Transverse colon (tissue), 4 donors: ENCODE data around the gene FBXL17. TPM values are rescaled to one million over a fixed set of nuclear protein-coding genes. Genes with fewer than 3 reads are reported as not detected.
A peak's percentile ranks its signal among the peaks of the same experiment; 100 is the strongest.

ENCODE experiments used
- DNase-seq: peaks from one replicate; pipeline ENCODE4 v3.0.0-alpha.2; 2019
- H3K27ac ChIP-seq, 4 donors: fragments of 200-600 bp; sonication (generic); 2 replicates each; pipeline ENCODE4 v1.5.1; 2016 to 2018; ENCODE audit warnings: inconsistent platforms in 4 of 4
- H3K27me3 ChIP-seq: fragments of 200-600 bp; sonication (generic); 2 replicates; pipeline ENCODE4 v1.5.1; 2017; ENCODE audit warnings: inconsistent platforms
- H3K36me3 ChIP-seq, 4 donors: fragments of 200-600 bp; sonication (generic); 2 replicates each; pipeline ENCODE4 v1.5.1; 2017 to 2019; ENCODE audit warnings: inconsistent platforms in 4 of 4
- H3K4me1 ChIP-seq, 4 donors: fragments of 200-600 bp; sonication (generic); 2 replicates each; pipeline ENCODE4 v1.5.1; 2017 to 2020; ENCODE audit warnings: inconsistent platforms in 4 of 4
- H3K4me3 ChIP-seq, 4 donors: fragments of 200-600 bp; sonication (generic); 1 replicate in 1 of 4; 2 replicates in 3 of 4; pipeline versions ENCODE4 v1.5.1 to v1.6.1; 2017 to 2019; ENCODE audit warnings: inconsistent platforms in 4 of 4
- H3K9me3 ChIP-seq, 2 donors: fragments of 200-600 bp; sonication (generic); 2 replicates each; pipeline ENCODE4 v1.5.1; 2017 to 2019; ENCODE audit warnings: inconsistent platforms in 2 of 2
- CTCF ChIP-seq, 5 experiments: fragments of 200-600 bp in 3 of 5; fragments of 450-650 bp in 2 of 5; sonication (generic) in 3 of 5; IDR thresholded peaks; 1 replicate in 2 of 5; 2 replicates in 3 of 5; pipeline ENCODE4 v1.5.1; 2016 to 2017; ENCODE audit warnings: antibody characterized with exemption in 5 of 5, inconsistent platforms in 3 of 5, mild to moderate bottlenecking in 2 of 5, moderate library complexity in 1 of 5
- EP300 ChIP-seq: sonication (generic); formaldehyde crosslinking; IDR thresholded peaks from one replicate; pipeline ENCODE4 v1.6.1; 2017; ENCODE audit warnings: antibody characterized with exemption, low read depth
- POLR2A ChIP-seq: fragments of 450-650 bp; IDR thresholded peaks from one replicate; pipeline ENCODE4 v1.6.1; 2016; ENCODE audit warnings: antibody characterized with exemption, mild to moderate bottlenecking, moderate library complexity
- POLR2AphosphoS5 ChIP-seq, 3 donors: sonication (generic); formaldehyde crosslinking; IDR thresholded peaks; one replicate each; pipeline ENCODE4 v1.6.1; 2016; ENCODE audit warnings: antibody characterized with exemption in 3 of 3
- WGBS, 2 donors: methylation state at CpG; one replicate each; pipeline ENCODE4 v1.1.5; 2018; ENCODE audit warnings: low coverage in 1 of 2; 5-methylcytosine and 5-hydroxymethylcytosine counted together
- in situ Hi-C, 4 donors: fragments of 200-750 bp; cut with MboI; loops; one replicate each; pipeline versions ENCODE4 v1.15.0 to v1.15.1; 2017; ENCODE audit warnings: low sequenced_read_pairs in 3 of 4, low pct_ligation_motif_present in 1 of 4, low pct_unique_long_range_greater_than_20kb in 1 of 4
- intact Hi-C: fragments of 100-400 bp; cut with DNase I; formaldehyde crosslinking; loops from one replicate; pipeline ENCODE4 v1.15.1; 2023; ENCODE audit warnings: low total_unique reads
- total RNA-seq, 4 donors: library from RNA; depleted of rRNA; stranded (reverse); fragments of >200 nt; gene quantifications; one replicate each; pipeline ENCODE4 v1.1.0, GENCODE V29; 2016

The FBXL17 gene
- total RNA-seq, 4 donors from 2014 or later, result 17.7 to 99.5 (median 24.6) TPM

DNA sequence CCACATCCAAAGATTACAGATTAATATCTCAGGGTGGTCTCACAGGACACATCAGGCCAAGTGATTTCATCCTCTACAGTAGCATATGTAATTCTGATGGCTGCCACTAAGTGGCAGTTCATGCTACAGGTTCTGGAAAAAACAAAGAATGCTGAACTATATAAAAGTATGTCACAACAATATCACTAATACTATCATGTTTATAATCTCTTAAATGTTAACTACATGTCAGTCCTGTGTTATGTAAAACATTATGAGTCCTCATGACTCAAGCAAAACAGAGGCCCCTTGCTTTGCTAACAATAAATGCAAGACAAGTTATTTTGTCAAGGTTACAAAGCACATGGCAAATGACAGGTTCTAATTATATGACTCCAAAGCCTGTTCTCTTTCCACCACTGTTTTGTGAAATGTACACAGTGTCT is 233.2 kb downstream of the FBXL17 start:
- intact Hi-C loops, result no loop called here
- no peaks in the 10 kb centered on the region for H3K36me3 ChIP-seq
- H3K4me1 ChIP-seq, result no peaks in the 10 kb centered on the region
- no peak for DNase-seq
- H3K4me3 ChIP-seq, result no peak overlapping the region
- no peaks in the 10 kb centered on the region for H3K27me3 ChIP-seq
- H3K9me3 ChIP-seq, result no peaks in the 10 kb centered on the region
- TF ChIP-seq CTCF (IDR thresholded peaks at IDR 0.05) (peak; percentile 26 to 37 (median 32)), EP300 (no peak), POLR2AphosphoS5 (IDR thresholded peaks at IDR 0.05) (no peak)
- H3K27ac ChIP-seq, result no peak overlapping the region
- in situ Hi-C loops, result no loop called here

DNA sequence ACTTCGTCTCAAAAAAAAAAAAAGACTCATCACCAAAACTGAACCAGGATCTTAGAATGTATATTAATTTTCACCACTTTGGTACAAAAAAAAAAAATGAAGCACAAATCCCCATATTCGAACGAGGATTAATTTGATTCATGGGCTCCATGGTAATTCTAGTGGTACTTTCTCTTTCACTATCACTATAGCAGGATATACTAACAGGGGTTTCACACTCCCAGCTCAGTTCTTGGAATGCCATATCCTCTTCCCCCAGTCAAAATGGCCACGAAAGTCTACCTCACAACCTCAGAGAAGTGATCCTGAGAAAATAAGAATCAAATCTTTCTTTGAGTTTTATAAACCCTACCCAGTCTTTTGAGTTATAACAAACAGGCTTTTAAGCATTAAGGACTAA is 235.7 kb downstream of the FBXL17 start:
- Histone ChIP-seq H3K36me3 (no peaks in the 10 kb centered on the region), H3K27me3 (no peaks in the 10 kb centered on the region), H3K27ac (no peak overlapping the region), H3K4me3 (no peak overlapping the region), H3K4me1 (no peaks in the 10 kb centered on the region), H3K9me3 (no peaks in the 10 kb centered on the region)
- no peak for DNase-seq
- TF ChIP-seq CTCF (IDR thresholded peaks at IDR 0.05) (no peak), POLR2A (no peak), EP300 (no peak), POLR2AphosphoS5 (IDR thresholded peaks at IDR 0.05) (no peak)
- intact Hi-C loops (no loop called here), in situ Hi-C loops (no loop called here)
- 87 to 88% methylated on average over 4 of the region's 4 CpGs for WGBS, 2 donors

GRCh38 chr5:108145351-108145750 is 236.5 kb downstream of the FBXL17 start:
- intact Hi-C loops (no loop called here), in situ Hi-C loops (no loop called here)
- no peak for DNase-seq
- H3K4me3 ChIP-seq, result no peak overlapping the region
- WGBS, 2 donors, result 65 to 71% methylated on average over 1 of the region's 1 CpG
- no peaks in the 10 kb centered on the region for H3K4me1 ChIP-seq
- no peaks in the 10 kb centered on the region for H3K27me3 ChIP-seq
- no peaks in the 10 kb centered on the region for H3K36me3 ChIP-seq
- no peaks in the 10 kb centered on the region for H3K9me3 ChIP-seq
- no peak for TF ChIP-seq POLR2AphosphoS5 (IDR thresholded peaks at IDR 0.05)
- no peak for TF ChIP-seq EP300
- TF ChIP-seq POLR2A, result no peak
- TF ChIP-seq CTCF (IDR thresholded peaks at IDR 0.05), result no peak
- H3K27ac ChIP-seq, result no peak overlapping the region

- in situ Hi-C loops, result no loop called here
- intact Hi-C loops, result no loop called here
- H3K27me3 ChIP-seq, result no peaks in the 10 kb centered on the region
- no peak for DNase-seq
- 92 to 96% methylated on average over 4 of the region's 4 CpGs for WGBS, 2 donors
- TF ChIP-seq POLR2AphosphoS5 (IDR thresholded peaks at IDR 0.05) (no peak), CTCF (IDR thresholded peaks at IDR 0.05) (no peak)
- H3K4me3 ChIP-seq, result no peak overlapping the region
- H3K4me1 ChIP-seq, result no peaks in the 10 kb centered on the region
- no peak overlapping the region for H3K27ac ChIP-seq
- H3K9me3 ChIP-seq, result no peaks in the 10 kb centered on the region
- H3K36me3 ChIP-seq, result no peaks in the 10 kb centered on the region
These were observed 237.6 kb downstream of the FBXL17 start for GRCh38 chr5:108144332-108144731.
